Choroid plexus epithelial cell (primary cell): ENCODE results near the gene OMP.

ENCODE experiments used
- DNase-seq: peaks from one replicate; pipeline ENCODE4 v3.0.0-alpha.2; 2010; ENCODE audit warnings: low read depth
- H3K4me3 ChIP-seq: 2 replicates; pipeline ENCODE4 v1.5.1; 2011; ENCODE audit warnings: low read depth, mild to moderate bottlenecking, control low read depth, low read length, moderate library complexity
- TF ChIP-seq, protein P1 (sequence below): conservative IDR thresholded peaks from 2 replicates; pipeline ENCODE4 v1.5.1; 2011; ENCODE audit warnings: low read depth, mild to moderate bottlenecking, control low read depth, inconsistent platforms, low read length, moderate library complexity

OMP gene

DNA sequence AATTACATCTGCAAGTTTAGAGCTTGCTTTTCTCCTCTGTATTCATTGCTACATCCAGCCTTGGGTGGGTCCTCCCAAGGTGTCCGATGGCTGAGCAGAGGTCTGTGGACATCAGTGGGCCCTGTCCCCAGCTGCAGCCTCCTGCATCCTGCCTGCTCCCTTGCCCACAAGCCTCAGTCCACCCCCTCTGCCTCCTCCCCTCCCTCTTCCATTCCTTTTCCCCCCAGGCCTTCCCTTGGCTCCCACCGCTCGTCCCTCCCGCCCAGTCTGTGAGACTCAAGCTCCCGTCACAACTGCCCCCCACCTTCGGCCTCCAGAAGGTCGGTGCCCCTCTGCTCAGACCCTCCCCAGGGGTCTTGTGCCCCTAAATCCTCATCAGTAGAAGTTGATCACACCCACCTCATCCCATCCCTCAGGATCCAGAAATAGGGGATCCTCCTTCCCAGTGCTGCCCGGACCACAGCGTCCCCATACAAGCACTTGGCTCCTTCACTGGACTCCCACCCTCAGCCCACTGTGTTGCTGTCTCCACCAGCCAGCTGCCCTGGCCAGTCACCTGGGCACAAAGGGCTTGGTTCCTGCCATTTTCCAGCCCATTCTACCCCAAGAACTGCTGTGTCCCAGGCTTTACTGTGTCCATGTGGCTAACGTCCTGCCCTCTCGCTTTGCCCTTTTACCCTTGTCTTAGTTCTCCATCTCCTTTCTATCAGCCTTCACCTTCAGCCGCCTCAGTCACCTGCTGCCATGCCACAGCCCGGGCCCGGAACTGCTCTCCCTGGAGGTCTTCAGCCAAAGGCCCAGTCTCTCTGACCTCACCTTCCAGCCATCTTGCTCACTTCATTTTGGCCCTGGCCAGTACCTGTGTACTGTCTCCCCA is 2.2 kb upstream of the OMP start:
- DNase-seq, result no peak
- TF ChIP-seq, protein P1, sequence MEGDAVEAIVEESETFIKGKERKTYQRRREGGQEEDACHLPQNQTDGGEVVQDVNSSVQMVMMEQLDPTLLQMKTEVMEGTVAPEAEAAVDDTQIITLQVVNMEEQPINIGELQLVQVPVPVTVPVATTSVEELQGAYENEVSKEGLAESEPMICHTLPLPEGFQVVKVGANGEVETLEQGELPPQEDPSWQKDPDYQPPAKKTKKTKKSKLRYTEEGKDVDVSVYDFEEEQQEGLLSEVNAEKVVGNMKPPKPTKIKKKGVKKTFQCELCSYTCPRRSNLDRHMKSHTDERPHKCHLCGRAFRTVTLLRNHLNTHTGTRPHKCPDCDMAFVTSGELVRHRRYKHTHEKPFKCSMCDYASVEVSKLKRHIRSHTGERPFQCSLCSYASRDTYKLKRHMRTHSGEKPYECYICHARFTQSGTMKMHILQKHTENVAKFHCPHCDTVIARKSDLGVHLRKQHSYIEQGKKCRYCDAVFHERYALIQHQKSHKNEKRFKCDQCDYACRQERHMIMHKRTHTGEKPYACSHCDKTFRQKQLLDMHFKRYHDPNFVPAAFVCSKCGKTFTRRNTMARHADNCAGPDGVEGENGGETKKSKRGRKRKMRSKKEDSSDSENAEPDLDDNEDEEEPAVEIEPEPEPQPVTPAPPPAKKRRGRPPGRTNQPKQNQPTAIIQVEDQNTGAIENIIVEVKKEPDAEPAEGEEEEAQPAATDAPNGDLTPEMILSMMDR, result no peak

GRCh38 chr11:77101043-77101537 is 1.6 kb upstream of the OMP start:
- DNase-seq, result peak; percentile 63
- H3K4me3 ChIP-seq, result no peak overlapping the region
- TF ChIP-seq, protein P1, result peak; percentile 81

More for the DNA sequence above, 2.2 kb upstream of the OMP start:
- no peak overlapping the region for H3K4me3 ChIP-seq

- TF ChIP-seq, protein P1, result no peak
- no peak for DNase-seq
- H3K4me3 ChIP-seq, result no peak overlapping the region
These were observed 679 bp downstream of the OMP start for GRCh38 chr11:77103319-77103718.

DNA sequence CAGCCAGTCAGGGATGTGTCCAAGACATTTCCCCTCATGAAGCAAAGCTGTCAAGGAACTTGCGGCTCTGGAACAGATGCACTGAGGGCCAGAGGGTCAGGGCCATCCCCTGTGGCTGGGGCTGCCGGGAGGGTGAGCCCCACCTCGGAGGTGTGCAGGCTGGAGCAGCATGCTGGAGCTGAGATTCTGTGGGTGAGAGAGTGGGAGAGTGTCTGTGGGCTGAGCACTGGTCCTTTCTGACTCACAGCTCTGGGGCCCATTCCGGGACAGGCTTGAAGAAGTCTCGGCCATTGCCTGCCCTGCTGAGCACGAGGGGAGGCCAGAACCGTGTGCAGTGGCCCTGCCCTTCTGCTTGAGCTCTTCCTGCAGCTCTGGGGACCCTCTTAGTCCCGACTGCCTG is 2.1 kb downstream of the OMP start:
- DNase-seq, result peak; percentile 62
- no peak overlapping the region for H3K4me3 ChIP-seq
- TF ChIP-seq, protein P1, result no peak

DNA sequence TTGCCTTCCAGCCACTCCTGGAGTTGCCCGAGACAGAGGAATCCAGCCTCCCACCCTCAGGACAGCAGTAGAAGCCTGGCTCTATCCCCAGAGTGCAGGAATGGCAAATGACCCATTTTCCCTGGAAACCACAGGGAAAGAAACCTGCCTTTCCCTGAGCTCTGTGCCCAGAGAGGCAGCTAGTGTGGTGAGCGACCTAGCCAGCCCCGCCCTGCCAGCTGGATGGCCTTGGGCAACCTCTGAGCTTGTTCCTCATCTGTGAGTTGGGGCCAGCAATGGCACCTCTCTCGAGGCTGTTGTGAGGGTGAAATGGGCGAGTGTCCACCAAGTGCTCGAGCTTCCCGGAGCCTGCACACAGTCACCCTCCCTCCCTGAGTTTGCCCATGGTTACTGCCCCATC is 3.7 kb downstream of the OMP start:
- DNase-seq, result no peak
- TF ChIP-seq, protein P1, result no peak
- no peak overlapping the region for H3K4me3 ChIP-seq

DNA sequence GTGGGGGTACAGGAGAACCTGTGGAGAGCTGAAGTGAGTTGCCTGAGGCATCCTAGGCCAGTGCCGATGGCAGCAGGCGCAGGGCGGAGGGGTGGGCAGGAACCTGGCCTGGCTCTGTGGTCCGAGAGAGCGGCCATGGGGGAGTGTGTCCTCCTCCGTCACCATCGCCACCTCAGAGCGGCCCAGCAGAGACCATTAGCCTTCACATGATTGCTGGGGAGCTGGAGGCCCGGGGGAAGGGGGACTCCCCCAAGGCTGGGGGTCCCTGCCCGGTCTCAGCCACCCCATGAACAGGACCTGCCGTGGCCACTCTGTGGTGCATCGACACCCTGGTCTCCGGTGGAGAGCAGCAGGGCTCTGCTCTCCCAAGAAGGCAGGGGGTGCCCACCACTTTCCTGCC is 4.1 kb downstream of the OMP start:
- TF ChIP-seq, protein P1, result no peak
- no peak overlapping the region for H3K4me3 ChIP-seq
- no peak for DNase-seq

DNA sequence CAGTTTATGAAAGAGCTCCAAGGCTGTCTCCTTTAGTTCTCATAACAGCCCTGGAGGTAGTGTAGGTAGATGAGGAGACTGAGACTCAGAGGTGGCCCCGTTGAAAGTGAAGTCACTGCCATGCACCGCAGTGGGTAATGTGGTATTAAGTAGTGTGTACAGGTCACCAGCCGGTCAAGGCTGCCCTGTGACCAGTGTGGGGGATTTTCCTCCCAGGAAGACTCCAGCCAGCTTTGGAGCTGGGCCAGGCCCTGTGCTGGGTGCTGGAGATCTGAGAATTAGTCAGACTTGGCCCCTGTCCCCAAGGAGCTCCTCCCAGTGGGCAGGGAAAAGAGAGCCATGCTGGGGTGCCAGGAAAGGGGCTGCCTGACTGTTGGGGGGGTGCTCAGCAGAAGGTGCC is 5.3 kb downstream of the OMP start:
- DNase-seq, result peak; percentile 94
- TF ChIP-seq, protein P1, result no peak
- H3K4me3 ChIP-seq, result no peak overlapping the region
